ENCODE measurements around the gene PRTG.

GRCh38 chr15:55750706-55751105 is 7.8 kb upstream of the PRTG start:
- TF ChIP-seq EP300 (IDR thresholded peaks at IDR 0.05) (no peak), CTCF (IDR thresholded peaks at IDR 0.05) (no peak), POLR2A (IDR thresholded peaks at IDR 0.05; ENCODE audit: low read depth) (no peak), POLR2AphosphoS5 (IDR thresholded peaks at IDR 0.05) (no peak)
